Kidney (tissue), 14 donors: ENCODE measurements around the gene TCF12. TPM values are rescaled to one million over a fixed set of nuclear protein-coding genes. Genes with fewer than 3 reads are reported as not detected.

Source experiments
- DNase-seq, 5 donors: peaks; one replicate each; pipeline ENCODE4 v3.0.0-alpha.2; 2013 to 2020
- FAIRE-seq: peaks from 2 replicates; lab custom pipeline; 2012; peaks lifted over from hg19 to GRCh38; lab: Jason Lieb, UNC
- H3K27ac ChIP-seq, 2 donors: one replicate each; pipeline ENCODE4 v1.7.0; 2013; ENCODE audit warnings: low read depth in 2 of 2, low read length in 2 of 2, inconsistent platforms in 1 of 2
- H3K27me3 ChIP-seq: one replicate; pipeline ENCODE4 v1.7.1; 2013; ENCODE audit warnings: low read length, inconsistent platforms; ENCODE audit not compliant: control insufficient read depth, insufficient read depth
- H3K36me3 ChIP-seq, 3 donors: one replicate each; pipeline versions ENCODE4 v1.7.0 to v1.7.1; 2013; ENCODE audit warnings: low read length in 3 of 3, control low read depth in 1 of 3, inconsistent platforms in 1 of 3; ENCODE audit not compliant: insufficient read depth in 3 of 3, control insufficient read depth in 2 of 3
- H3K4me1 ChIP-seq, 3 donors: one replicate each; pipeline versions ENCODE4 v1.7.0 to v1.7.1; 2013; ENCODE audit warnings: low read length in 3 of 3, inconsistent platforms in 1 of 3, low read depth in 1 of 3; ENCODE audit not compliant: control insufficient read depth in 2 of 3, insufficient read depth in 2 of 3
- H3K4me3 ChIP-seq, 3 donors: one replicate each; pipeline versions ENCODE4 v1.7.0 to v1.8.1; 2013; ENCODE audit warnings: low read length in 3 of 3, control low read depth in 1 of 3, inconsistent platforms in 1 of 3
- H3K9ac ChIP-seq, 3 donors: one replicate each; pipeline versions ENCODE4 v1.7.0 to v1.7.1; 2013; ENCODE audit warnings: low read length in 3 of 3, control low read depth in 1 of 3, inconsistent platforms in 1 of 3
- H3K9me3 ChIP-seq, 3 donors: one replicate each; pipeline versions ENCODE4 v1.7.0 to v1.7.1; 2013; ENCODE audit warnings: low read length in 3 of 3, control low read depth in 1 of 3, inconsistent platforms in 1 of 3; ENCODE audit not compliant: control insufficient read depth in 2 of 3, insufficient read depth in 1 of 3
- intact Hi-C: fragments of 100-400 bp; cut with DNase I; formaldehyde crosslinking; loops from one replicate; pipeline ENCODE4 v1.11.1; 2022
- polyA plus RNA-seq: library from polyadenylated mRNA; stranded (reverse); fragments of 350-450 nt; fragmentation: Illumina TruSeq; extraction: RNeasy Lipid Tissue Mini Kit (QIAGEN cat#74804); gene quantifications from one replicate; pipeline ENCODE4 v1.2.3, GENCODE V29; 2014; ENCODE audit warnings: low read depth, low replicate concordance; ENCODE audit not compliant: insufficient read depth
- total RNA-seq: library from RNA; stranded (reverse); fragmentation: NEBNext Ultra II Directional; extraction: Animal tissue kit (Norgen Biotek cat#: 25700); gene quantifications from one replicate; pipeline ENCODE4 v1.2.1, GENCODE V29; 2021
- TF ChIP-seq, protein P1 (sequence below): IDR thresholded peaks from 3 replicates; pipeline ENCODE4 v1.5.1; 2012; ENCODE audit warnings: mild to moderate bottlenecking, moderate library complexity, borderline replicate concordance; ENCODE audit not compliant: insufficient read depth; ENCODE audit errors: extremely low read depth
- donor health status: control.
- donor health status: control.
- donor health status: control.
- donor health status: control.
- donor health status: control.
- donor health status: DM: yes; HTN: yes; CAD: no.
- donor health status: Normal renal cell carcinoma (clear cell type).

TCF12 gene
- total and polyA plus RNA-seq, 2 donors from 2014 or later: 16.3 to 116 TPM

DNA sequence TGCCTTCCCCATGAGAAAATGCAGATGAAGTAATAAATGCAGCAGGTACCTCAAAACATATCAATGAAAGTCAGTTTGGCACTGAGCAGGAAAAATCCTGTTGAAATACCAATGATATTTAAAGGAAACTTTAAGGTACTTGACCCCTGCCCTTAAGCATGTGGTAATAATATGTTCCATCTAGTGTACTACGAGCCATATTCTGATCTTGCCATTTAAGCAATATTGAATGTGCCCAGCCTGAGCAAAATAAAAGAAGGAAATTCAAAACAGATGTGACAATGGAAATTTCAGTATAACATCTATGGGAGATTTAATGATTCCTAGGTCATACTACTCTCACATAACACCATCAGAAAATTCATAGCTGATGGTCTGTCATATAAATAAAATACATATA, 266.1 kb downstream of the TCF12 start:
- DNase-seq (no peak), FAIRE-seq (no peak)

DNA sequence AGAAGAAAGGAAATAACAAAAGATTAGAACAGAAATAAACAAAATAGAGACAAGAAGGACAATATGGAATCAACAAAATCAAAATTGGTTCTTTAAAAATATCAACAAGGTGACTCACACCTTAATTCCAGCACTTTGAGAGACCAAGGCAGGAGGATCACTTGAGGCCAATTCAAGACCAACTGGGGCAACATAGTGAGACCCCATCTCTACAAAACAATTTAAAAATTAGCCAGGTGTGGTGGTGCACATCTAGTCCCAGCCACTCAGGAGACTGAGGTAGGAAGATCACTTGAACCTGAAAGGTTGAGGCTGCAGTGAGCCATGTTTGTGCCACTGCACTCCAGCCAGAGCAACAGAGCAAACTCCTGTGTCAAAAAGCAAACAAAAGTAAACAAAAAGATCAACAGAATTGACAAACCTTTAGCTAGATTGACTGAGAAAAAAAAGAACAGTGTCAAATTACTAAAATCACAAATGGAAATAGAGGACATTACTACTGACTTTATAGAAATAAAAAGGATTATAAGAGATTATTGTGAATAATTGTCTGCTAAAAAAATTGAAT, 267.1 kb downstream of the TCF12 start:
- Histone ChIP-seq H3K9me3 (peaks cover 0 to 5% (median 0%) of the 10 kb centered on the region in 3 donors), H3K27me3 (no peaks in the 10 kb centered on the region), H3K9ac (no peak overlapping the region), H3K36me3 (no peaks in the 10 kb centered on the region), H3K4me3 (no peak overlapping the region), H3K27ac (no peak overlapping the region), H3K4me1 (peaks cover 0 to 5% (median 0%) of the 10 kb centered on the region in 3 donors)
- TF ChIP-seq, protein P1, sequence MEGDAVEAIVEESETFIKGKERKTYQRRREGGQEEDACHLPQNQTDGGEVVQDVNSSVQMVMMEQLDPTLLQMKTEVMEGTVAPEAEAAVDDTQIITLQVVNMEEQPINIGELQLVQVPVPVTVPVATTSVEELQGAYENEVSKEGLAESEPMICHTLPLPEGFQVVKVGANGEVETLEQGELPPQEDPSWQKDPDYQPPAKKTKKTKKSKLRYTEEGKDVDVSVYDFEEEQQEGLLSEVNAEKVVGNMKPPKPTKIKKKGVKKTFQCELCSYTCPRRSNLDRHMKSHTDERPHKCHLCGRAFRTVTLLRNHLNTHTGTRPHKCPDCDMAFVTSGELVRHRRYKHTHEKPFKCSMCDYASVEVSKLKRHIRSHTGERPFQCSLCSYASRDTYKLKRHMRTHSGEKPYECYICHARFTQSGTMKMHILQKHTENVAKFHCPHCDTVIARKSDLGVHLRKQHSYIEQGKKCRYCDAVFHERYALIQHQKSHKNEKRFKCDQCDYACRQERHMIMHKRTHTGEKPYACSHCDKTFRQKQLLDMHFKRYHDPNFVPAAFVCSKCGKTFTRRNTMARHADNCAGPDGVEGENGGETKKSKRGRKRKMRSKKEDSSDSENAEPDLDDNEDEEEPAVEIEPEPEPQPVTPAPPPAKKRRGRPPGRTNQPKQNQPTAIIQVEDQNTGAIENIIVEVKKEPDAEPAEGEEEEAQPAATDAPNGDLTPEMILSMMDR: no peak
- FAIRE-seq: peak; percentile 3
- DNase-seq: no peak
- intact Hi-C loops: no loop called here

More for the DNA sequence above, 266.1 kb downstream of the TCF12 start:
- H3K27me3 ChIP-seq: no peaks in the 10 kb centered on the region
- no peaks in the 10 kb centered on the region for H3K36me3 ChIP-seq
- TF ChIP-seq, protein P1: no peak
- H3K9me3 ChIP-seq: peaks cover 0 to 5% (median 0%) of the 10 kb centered on the region in 3 donors
- H3K9ac ChIP-seq: no peak overlapping the region
- no peak overlapping the region for H3K4me3 ChIP-seq
- intact Hi-C loops: no loop called here
- H3K4me1 ChIP-seq: peaks cover 0 to 5% (median 0%) of the 10 kb centered on the region in 3 donors
- no peak overlapping the region for H3K27ac ChIP-seq

- Histone ChIP-seq H3K27me3 (no peaks in the 10 kb centered on the region), H3K9me3 (peaks cover 0 to 5% (median 0%) of the 10 kb centered on the region in 3 donors), H3K27ac (no peak overlapping the region), H3K36me3 (peaks cover 0 to 5% (median 4%) of the 10 kb centered on the region in 3 donors), H3K9ac (no peak overlapping the region), H3K4me1 (peaks cover 0 to 2% (median 0%) of the 10 kb centered on the region in 3 donors), H3K4me3 (no peak overlapping the region)
- FAIRE-seq (no peak), DNase-seq (no peak)
- intact Hi-C loops: no loop called here
- TF ChIP-seq, protein P1: no peak
These were observed 271.0 kb downstream of the TCF12 start for GRCh38 chr15:57189466-57189865.

DNA sequence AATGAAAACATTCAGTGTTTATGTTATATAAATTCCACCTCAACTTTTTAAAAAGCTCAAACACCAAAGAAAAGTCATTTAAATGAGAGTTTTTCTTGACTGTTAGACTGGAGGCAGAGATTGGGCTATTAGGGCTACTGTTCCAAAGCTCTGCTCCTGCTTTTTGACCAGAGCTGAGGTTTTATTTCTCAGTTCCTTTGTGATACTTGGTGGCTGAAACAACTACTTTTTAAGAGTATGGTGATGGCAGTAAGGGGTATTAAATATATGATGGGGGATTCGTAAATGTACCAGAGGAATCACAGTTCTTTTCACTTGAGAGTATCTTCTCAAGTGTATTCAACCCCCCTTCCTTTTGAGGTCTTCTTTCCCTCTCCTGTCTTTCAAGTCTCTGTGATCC, 271.8 kb downstream of the TCF12 start:
- Histone ChIP-seq H3K4me1 (no peaks in the 10 kb centered on the region), H3K9me3 (peaks cover 0 to 5% (median 0%) of the 10 kb centered on the region in 3 donors), H3K27ac (no peak overlapping the region), H3K36me3 (peaks cover 0 to 5% (median 4%) of the 10 kb centered on the region in 3 donors), H3K27me3 (no peaks in the 10 kb centered on the region), H3K4me3 (no peak overlapping the region), H3K9ac (no peak overlapping the region)
- FAIRE-seq (no peak), DNase-seq (no peak)
- intact Hi-C loops: no loop called here
- TF ChIP-seq, protein P1: no peak
